Tibial nerve (tissue), 4 donors: ENCODE results near the gene GPR63. TPM values are rescaled to one million over a fixed set of nuclear protein-coding genes. Genes with fewer than 3 reads are reported as not detected.

Experiments
- DNase-seq, 2 donors: peaks; one replicate each; pipeline ENCODE4 v3.0.0-alpha.2; 2019; ENCODE audit warnings: low spot score in 2 of 2
- H3K27ac ChIP-seq, 4 donors: fragments of 200-600 bp; sonication (generic) in 3 of 4; one replicate each; pipeline ENCODE4 v1.5.1; 2017 to 2019; ENCODE audit warnings: mild to moderate bottlenecking in 1 of 4
- H3K27me3 ChIP-seq, 2 donors: fragments of 200-600 bp; sonication (generic) in 1 of 2; one replicate each; pipeline versions ENCODE4 v1.5.1 to v1.6.0; 2017 to 2019
- H3K36me3 ChIP-seq, 3 donors: fragments of 200-600 bp; sonication (generic); one replicate each; pipeline ENCODE4 v1.5.1; 2018 to 2019
- H3K4me1 ChIP-seq, 4 donors: fragments of 200-600 bp; sonication (generic) in 3 of 4; one replicate each; pipeline ENCODE4 v1.5.1; 2017 to 2019
- H3K4me3 ChIP-seq, 4 donors: fragments of 200-600 bp; sonication (generic) in 3 of 4; one replicate each; pipeline ENCODE4 v1.5.1; 2017 to 2019; ENCODE audit warnings: mild to moderate bottlenecking in 1 of 4, moderate library complexity in 1 of 4
- H3K9me3 ChIP-seq, 4 donors: fragments of 200-600 bp; sonication (generic) in 3 of 4; one replicate each; pipeline ENCODE4 v1.5.1; 2017 to 2019
- EP300 ChIP-seq, 2 donors: sonication (generic); formaldehyde crosslinking; IDR thresholded peaks; one replicate each; pipeline ENCODE4 v1.6.1; 2017; ENCODE audit warnings: antibody characterized with exemption in 2 of 2, mild to moderate bottlenecking in 1 of 2
- POLR2A ChIP-seq, 2 donors: fragments of 450-650 bp; IDR thresholded peaks; one replicate each; pipeline ENCODE4 v1.6.1; 2017; ENCODE audit warnings: antibody characterized with exemption in 2 of 2, mild to moderate bottlenecking in 2 of 2, moderate library complexity in 2 of 2
- WGBS, 2 donors: methylation state at CpG; one replicate each; pipeline ENCODE4 v1.1.5; 2018; 5-methylcytosine and 5-hydroxymethylcytosine counted together
- total RNA-seq, 4 donors: library from RNA; depleted of rRNA; stranded (reverse); fragments of >200 nt; gene quantifications; one replicate each; pipeline ENCODE4 v1.1.0, GENCODE V29; 2016
- TF ChIP-seq, protein P1 (sequence below), 5 experiments: fragments of 200-600 bp in 3 of 5; fragments of 450-650 bp in 2 of 5; sonication (generic) in 3 of 5; IDR thresholded peaks; one replicate each; pipeline ENCODE4 v1.5.1; 2016 to 2019; ENCODE audit warnings: antibody characterized with exemption in 5 of 5, mild to moderate bottlenecking in 3 of 5, moderate library complexity in 2 of 5

Gene GPR63
- total RNA-seq, 4 donors from 2014 or later, result 0.20 to 1.3 (median 0.89) TPM

- Histone ChIP-seq H3K27me3 (no peaks in the 10 kb centered on the region), H3K4me1 (no peaks in the 10 kb centered on the region), H3K36me3 (no peaks in the 10 kb centered on the region), H3K27ac (no peak overlapping the region), H3K9me3 (no peaks in the 10 kb centered on the region), H3K4me3 (no peak overlapping the region)
- TF ChIP-seq, protein P1, sequence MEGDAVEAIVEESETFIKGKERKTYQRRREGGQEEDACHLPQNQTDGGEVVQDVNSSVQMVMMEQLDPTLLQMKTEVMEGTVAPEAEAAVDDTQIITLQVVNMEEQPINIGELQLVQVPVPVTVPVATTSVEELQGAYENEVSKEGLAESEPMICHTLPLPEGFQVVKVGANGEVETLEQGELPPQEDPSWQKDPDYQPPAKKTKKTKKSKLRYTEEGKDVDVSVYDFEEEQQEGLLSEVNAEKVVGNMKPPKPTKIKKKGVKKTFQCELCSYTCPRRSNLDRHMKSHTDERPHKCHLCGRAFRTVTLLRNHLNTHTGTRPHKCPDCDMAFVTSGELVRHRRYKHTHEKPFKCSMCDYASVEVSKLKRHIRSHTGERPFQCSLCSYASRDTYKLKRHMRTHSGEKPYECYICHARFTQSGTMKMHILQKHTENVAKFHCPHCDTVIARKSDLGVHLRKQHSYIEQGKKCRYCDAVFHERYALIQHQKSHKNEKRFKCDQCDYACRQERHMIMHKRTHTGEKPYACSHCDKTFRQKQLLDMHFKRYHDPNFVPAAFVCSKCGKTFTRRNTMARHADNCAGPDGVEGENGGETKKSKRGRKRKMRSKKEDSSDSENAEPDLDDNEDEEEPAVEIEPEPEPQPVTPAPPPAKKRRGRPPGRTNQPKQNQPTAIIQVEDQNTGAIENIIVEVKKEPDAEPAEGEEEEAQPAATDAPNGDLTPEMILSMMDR (IDR thresholded peaks at IDR 0.05), result no peak
- TF ChIP-seq POLR2A (IDR thresholded peaks at IDR 0.05) (no peak), EP300 (IDR thresholded peaks at IDR 0.05) (no peak)
- WGBS, 2 donors, result 83 to 84% methylated on average over 1 of the region's 1 CpG
- DNase-seq, result no peak
Measured at GRCh38 chr6:96872976-96873375, 35.7 kb upstream of the GPR63 start.

- Histone ChIP-seq H3K9me3 (no peaks in the 10 kb centered on the region), H3K4me3 (no peak overlapping the region), H3K36me3 (no peaks in the 10 kb centered on the region), H3K27me3 (no peaks in the 10 kb centered on the region), H3K27ac (no peak overlapping the region), H3K4me1 (no peaks in the 10 kb centered on the region)
- TF ChIP-seq EP300 (IDR thresholded peaks at IDR 0.05) (no peak), POLR2A (IDR thresholded peaks at IDR 0.05) (no peak)
- TF ChIP-seq, protein P1 (IDR thresholded peaks at IDR 0.05), result no peak
- no peak for DNase-seq
- 79 to 81% methylated on average over 3 of the region's 3 CpGs for WGBS, 2 donors
Measured at GRCh38 chr6:96865055-96865405, 27.8 kb upstream of the GPR63 start.

DNA sequence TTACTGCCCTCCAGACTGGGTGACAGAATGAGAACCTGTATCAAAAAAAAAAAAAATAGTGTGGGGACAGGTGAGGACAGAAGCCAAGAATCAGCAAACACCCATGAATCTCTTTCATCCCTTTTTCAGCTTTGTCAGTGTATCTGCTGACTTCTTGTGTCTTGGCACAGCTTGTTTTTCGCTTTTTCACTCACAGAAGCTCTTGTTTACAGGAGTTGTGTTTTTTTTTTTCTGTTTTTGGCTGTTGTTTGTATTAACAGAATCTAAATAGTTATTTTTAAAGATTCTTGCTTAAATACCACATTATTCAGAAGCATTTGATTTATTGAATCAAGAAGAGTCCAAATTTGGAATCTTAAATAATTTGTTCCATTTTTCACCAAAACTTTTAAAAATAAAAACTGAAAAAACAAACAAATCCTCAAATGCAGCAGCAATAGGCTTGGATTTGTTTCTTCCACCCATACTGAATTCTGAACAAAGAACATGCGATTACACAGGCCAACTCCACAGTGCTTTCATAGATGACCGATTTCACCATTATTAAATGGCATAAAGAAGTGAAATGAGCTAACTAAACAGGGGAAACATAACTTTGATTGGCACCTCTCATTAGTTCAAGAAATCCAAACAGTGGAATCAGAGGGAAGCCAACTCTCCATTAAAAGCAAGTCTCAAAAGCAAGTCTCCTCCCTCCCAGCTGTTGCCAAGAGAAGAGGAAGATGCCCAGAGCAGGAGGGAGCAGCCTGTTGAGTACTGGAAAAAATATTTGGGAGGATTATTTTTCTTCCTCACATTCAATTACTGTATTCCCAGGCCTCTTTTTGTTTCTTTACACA, 27.2 kb upstream of the GPR63 start:
- H3K27me3 ChIP-seq, result no peaks in the 10 kb centered on the region
- no peak for TF ChIP-seq POLR2A (IDR thresholded peaks at IDR 0.05)
- TF ChIP-seq, protein P1 (IDR thresholded peaks at IDR 0.05), result no peak
- 59 to 72% methylated on average over 3 of the region's 3 CpGs for WGBS, 2 donors

DNA sequence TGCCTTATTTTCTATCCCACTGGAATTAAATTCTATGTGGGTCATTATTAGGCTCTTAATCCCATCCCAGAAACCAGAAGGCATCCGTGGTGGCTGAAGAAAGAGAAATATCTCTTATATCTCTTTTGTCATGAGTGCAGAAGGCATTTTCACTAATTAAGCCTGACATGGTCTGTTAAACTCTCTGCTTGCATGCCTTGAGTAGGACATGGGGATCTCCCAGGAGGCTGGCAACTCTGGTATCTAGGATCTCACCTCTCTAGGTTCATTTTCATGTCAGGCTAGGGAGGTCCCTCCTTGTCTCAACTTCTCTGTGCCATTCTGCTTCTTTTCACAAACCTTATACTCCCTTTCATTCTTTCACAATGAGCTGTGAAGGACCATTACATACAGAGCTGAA, 25.3 kb upstream of the GPR63 start:
- 43 to 70% methylated on average over 1 of the region's 1 CpG for WGBS, 2 donors
- TF ChIP-seq POLR2A (IDR thresholded peaks at IDR 0.05), result no peak
- no peak for TF ChIP-seq EP300 (IDR thresholded peaks at IDR 0.05)
- TF ChIP-seq, protein P1 (IDR thresholded peaks at IDR 0.05), result no peak
- Histone ChIP-seq H3K27ac (no peak overlapping the region), H3K4me1 (no peaks in the 10 kb centered on the region), H3K27me3 (no peaks in the 10 kb centered on the region), H3K36me3 (no peaks in the 10 kb centered on the region), H3K9me3 (no peaks in the 10 kb centered on the region), H3K4me3 (no peak overlapping the region)
- DNase-seq, result no peak

More for the DNA sequence above, 27.2 kb upstream of the GPR63 start:
- no peak overlapping the region for H3K4me3 ChIP-seq
- H3K9me3 ChIP-seq, result no peaks in the 10 kb centered on the region
- no peaks in the 10 kb centered on the region for H3K4me1 ChIP-seq
- H3K36me3 ChIP-seq, result no peaks in the 10 kb centered on the region
- DNase-seq, result no peak
- H3K27ac ChIP-seq, result no peak overlapping the region

GRCh38 chr6:96861588-96861987, 24.3 kb upstream of the GPR63 start:
- Histone ChIP-seq H3K9me3 (no peaks in the 10 kb centered on the region), H3K36me3 (no peaks in the 10 kb centered on the region), H3K27me3 (peaks cover 0 to 3% of the 10 kb centered on the region in 2 donors), H3K4me1 (no peaks in the 10 kb centered on the region), H3K4me3 (no peak overlapping the region), H3K27ac (no peak overlapping the region)
- TF ChIP-seq, protein P1 (IDR thresholded peaks at IDR 0.05), result no peak
- TF ChIP-seq POLR2A (IDR thresholded peaks at IDR 0.05) (no peak), EP300 (IDR thresholded peaks at IDR 0.05) (no peak)
- no peak for DNase-seq
